AG08396 (cell line): ENCODE data around the gene ENPP1.
"Not testable (repeated sequence)": the region's sequence is repeated elsewhere in the genome, so short reads cannot be mapped to it uniquely, and the experiment has no call there.

ENCODE experiments used
- DNase-seq: peaks from one replicate; pipeline ENCODE4 v3.0.0; 2012; ENCODE audit warnings: low spot score, mixed read lengths

The ENPP1 gene

GRCh38 chr6:131877999-131878789, 70.4 kb downstream of the ENPP1 start:
- DNase-seq = no peak

- no peak for DNase-seq
Observed at GRCh38 chr6:131883016-131883415, 75.2 kb downstream of the ENPP1 start.

DNA sequence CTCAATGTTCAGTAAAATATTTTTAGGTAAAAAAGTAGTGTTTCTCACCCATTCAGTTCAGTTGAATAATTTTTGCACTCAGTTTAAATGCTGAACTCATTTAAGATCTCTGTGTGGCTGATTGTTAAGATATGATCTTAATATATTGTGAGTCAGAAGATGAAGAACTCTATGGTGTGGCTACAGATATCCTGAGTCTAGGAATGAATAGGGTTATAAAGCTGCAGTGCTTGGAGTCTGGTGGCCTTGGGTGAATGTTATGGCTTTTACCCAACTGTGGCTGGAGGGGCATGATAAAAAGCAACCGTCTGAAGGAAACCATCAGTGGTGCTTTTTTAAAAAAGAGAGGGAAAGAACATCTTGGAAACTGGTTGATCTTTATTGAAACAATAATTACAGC, 77.4 kb downstream of the ENPP1 start:
- no peak for DNase-seq

GRCh38 chr6:131886517-131886916, 78.7 kb downstream of the ENPP1 start:
- no peak for DNase-seq

GRCh38 chr6:131890091-131890490, 82.3 kb downstream of the ENPP1 start:
- DNase-seq = no peak

GRCh38 chr6:131893198-131893597, 85.4 kb downstream of the ENPP1 start:
- no peak for DNase-seq

- no peak for DNase-seq
Observed at GRCh38 chr6:131894493-131895424, 86.9 kb downstream of the ENPP1 start.

DNA sequence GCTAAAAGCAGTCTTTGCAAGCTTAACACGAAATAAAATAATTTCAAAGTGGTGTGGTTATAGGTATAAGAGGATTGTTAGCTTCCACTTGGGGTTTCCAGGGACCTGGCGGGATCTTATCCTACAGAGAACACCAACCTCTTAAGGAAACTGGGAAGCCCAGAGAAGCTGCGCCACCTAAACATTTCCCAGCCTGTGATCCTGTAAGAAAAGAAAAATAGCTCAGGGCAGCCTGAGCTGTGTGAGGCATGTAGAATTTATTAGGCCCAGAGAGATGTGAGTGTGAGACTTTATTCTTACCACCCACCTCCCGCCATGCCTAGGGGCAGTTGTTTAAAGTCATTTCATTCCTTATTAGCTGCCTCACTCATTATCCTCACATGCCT, 89.2 kb downstream of the ENPP1 start:
- no peak for DNase-seq

DNA sequence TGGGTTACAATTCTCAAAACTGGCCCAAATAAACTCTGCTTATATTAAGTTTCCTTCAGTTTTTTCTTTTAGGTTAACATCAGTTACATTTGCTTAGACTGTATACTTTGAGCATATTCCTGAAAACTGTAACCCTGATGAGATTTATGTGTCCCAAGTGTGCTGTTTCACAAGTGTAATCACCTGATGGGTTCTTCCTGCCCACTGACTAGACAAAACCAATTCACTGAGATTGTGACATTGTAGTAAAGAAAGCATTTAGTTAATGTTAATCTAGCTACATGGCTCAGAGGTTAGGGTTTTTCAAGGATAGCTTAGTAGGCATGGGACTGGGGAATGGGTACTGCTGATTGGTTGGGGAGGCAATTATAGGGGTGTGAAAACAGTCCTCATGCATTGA, 89.8 kb downstream of the ENPP1 start:
- no peak for DNase-seq

GRCh38 chr6:131898718-131899117, 90.9 kb downstream of the ENPP1 start:
- no peak for DNase-seq

- no peak for DNase-seq
Observed at GRCh38 chr6:131900231-131900630, 92.4 kb downstream of the ENPP1 start.

DNA sequence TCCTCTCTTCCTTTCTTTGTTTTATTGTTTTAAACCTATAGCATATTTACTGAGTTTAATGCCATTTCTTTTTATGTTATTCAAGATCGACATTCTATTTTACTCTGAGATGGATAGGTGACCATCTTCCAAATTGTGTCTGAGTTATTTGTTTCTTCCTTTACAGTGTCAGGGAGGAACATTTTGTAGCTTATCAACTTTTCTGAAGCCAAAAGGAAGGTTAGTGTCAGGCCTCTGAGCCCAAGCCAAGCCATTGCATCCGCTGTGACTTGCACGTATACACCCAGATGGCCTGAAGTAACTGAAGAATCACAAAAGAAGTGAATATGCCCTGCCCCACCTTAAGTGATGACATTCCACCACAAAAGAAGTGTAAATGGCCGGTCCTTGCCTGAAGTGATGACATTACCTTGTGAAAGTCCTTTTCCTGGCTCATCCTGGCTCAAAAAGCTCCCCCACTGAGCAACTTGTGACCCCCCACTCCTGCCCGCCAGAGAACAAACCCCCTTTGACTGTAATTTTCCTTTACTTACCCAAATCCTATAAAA, 93.6 kb downstream of the ENPP1 start:
- not testable (repeated sequence) for DNase-seq

DNA sequence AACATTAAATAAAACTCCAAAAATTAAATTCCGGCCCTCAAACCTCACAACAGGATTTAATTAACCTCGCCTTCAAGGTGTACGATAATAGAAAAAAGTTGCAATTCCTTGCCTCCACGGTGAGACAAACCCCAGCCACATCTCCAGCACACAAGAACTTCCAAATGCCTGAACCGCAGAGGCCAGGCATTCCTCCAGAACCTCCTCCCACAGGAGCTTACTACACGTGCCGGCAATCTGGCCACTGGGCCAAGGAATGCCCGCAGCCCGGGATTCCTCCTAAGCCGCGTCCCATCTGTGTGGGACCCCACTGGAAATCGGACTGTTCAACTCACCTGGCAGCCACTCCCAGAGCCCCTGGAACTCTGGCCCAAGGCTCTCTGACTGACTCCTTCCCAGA, 95.9 kb downstream of the ENPP1 start:
- DNase-seq = not testable (repeated sequence)

- not testable (repeated sequence) for DNase-seq
Observed at GRCh38 chr6:131908787-131909186, 101.0 kb downstream of the ENPP1 start.

GRCh38 chr6:131909408-131910218, 101.8 kb downstream of the ENPP1 start:
- DNase-seq = peak; percentile 37

GRCh38 chr6:131910219-131910589, 102.4 kb downstream of the ENPP1 start:
- DNase-seq = no peak

DNA sequence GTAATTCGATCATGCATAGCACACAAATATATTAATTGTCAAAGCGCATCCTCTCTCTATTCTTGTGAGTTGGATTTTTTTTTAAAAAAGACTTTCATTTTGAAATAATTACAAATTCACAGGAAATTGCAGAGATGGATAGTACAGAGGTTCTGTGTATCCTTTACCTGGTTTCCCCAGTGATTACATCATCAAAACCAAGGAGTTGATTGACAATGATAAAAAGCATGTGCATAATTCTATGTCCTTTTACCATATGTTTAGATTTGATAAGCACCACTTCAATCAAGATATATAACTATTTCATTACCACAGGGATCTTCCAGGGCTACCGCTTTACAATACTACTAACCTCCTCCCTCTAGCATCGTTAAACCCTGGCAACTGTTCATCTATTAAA, 103.1 kb downstream of the ENPP1 start:
- no peak for DNase-seq

GRCh38 chr6:131911951-131912350, 104.1 kb downstream of the ENPP1 start:
- no peak for DNase-seq

- no peak for DNase-seq
Observed at GRCh38 chr6:131914234-131914633, 106.4 kb downstream of the ENPP1 start.

- DNase-seq = peak; percentile 60
Observed at GRCh38 chr6:131914967-131915751, 107.3 kb downstream of the ENPP1 start.
